Sigmoid colon (tissue), 7 donors: ENCODE results near the gene PCGF3. TPM values are rescaled to one million over a fixed set of nuclear protein-coding genes. Genes with fewer than 3 reads are reported as not detected.

Experiments used
- DNase-seq: peaks from one replicate; pipeline ENCODE4 v3.0.0-alpha.2; 2019
- H3K27ac ChIP-seq, 4 donors: fragments of 200-600 bp; sonication (generic); one replicate each; pipeline ENCODE4 v1.5.1; 2016 to 2019; ENCODE audit warnings: mild to moderate bottlenecking in 1 of 4
- H3K27me3 ChIP-seq, 3 donors: fragments of 200-600 bp; sonication (generic); one replicate each; pipeline ENCODE4 v1.5.1; 2019; ENCODE audit warnings: mild to moderate bottlenecking in 1 of 3
- H3K36me3 ChIP-seq, 4 donors: fragments of 200-600 bp; sonication (generic); one replicate each; pipeline ENCODE4 v1.5.1; 2016 to 2019
- H3K4me1 ChIP-seq, 4 donors: fragments of 200-600 bp; sonication (generic); one replicate each; pipeline ENCODE4 v1.5.1; 2017 to 2019
- H3K4me3 ChIP-seq, 4 donors: fragments of 200-600 bp; sonication (generic); one replicate each; pipeline ENCODE4 v1.5.1; 2017 to 2019; ENCODE audit warnings: mild to moderate bottlenecking in 2 of 4, moderate library complexity in 1 of 4
- H3K9me3 ChIP-seq, 4 donors: fragments of 200-600 bp in 3 of 4; sonication (generic) in 3 of 4; one replicate each; pipeline versions ENCODE4 v1.5.1 to v1.6.1; 2013 to 2019
- EP300 ChIP-seq, 4 donors: sonication (generic); formaldehyde crosslinking; IDR thresholded peaks; one replicate each; pipeline ENCODE4 v1.6.1; 2017; ENCODE audit warnings: antibody characterized with exemption in 4 of 4
- POLR2A ChIP-seq, 2 donors: fragments of 450-650 bp; IDR thresholded peaks; one replicate each; pipeline ENCODE4 v1.6.1; 2016; ENCODE audit warnings: antibody characterized with exemption in 2 of 2, mild to moderate bottlenecking in 2 of 2, moderate library complexity in 2 of 2
- POLR2AphosphoS5 ChIP-seq, 4 donors: sonication (generic); formaldehyde crosslinking; IDR thresholded peaks; one replicate each; pipeline ENCODE4 v1.6.1; 2017; ENCODE audit warnings: antibody characterized with exemption in 4 of 4
- WGBS, 2 donors: extraction: QIAGEN DNeasy Blood & Tissue Kit; methylation state at CpG; one replicate each; pipeline ENCODE4 v1.1.7; 2013; 5-methylcytosine and 5-hydroxymethylcytosine counted together
- intact Hi-C: fragments of 100-400 bp; cut with DNase I; formaldehyde crosslinking; loops from one replicate; pipeline ENCODE4 v1.15.1; 2023
- polyA plus RNA-seq, 3 donors: library from polyadenylated mRNA; stranded (reverse); fragments of 200-250 nt; gene quantifications; one replicate each; pipeline ENCODE4 v1.2.3, GENCODE V29; 2013
- total RNA-seq, 4 donors: library from RNA; depleted of rRNA; stranded (reverse); fragments of >200 nt; gene quantifications; one replicate each; pipeline ENCODE4 v1.1.0, GENCODE V29; 2016
- TF ChIP-seq, protein P1 (sequence below), 4 experiments: fragments of 450-650 bp in 3 of 4; fragments of 200-600 bp in 1 of 4; IDR thresholded peaks; one replicate each; pipeline ENCODE4 v1.5.1; 2016 to 2019; ENCODE audit warnings: antibody characterized with exemption in 4 of 4, mild to moderate bottlenecking in 3 of 4, moderate library complexity in 2 of 4
- donor health status: healthy with polysubstance abuse.
- donor health status: Bipolar disorder and iron deficiency.
- donor health status: healthy.

The PCGF3 gene
- total and polyA plus RNA-seq, 7 donors: 15.6 to 60.1 (median 29.8) TPM

GRCh38 chr4:760616-761015, 55.0 kb downstream of the PCGF3 start:
- Histone ChIP-seq H3K4me1 (no peaks in the 10 kb centered on the region), H3K27me3 (no peaks in the 10 kb centered on the region), H3K9me3 (no peaks in the 10 kb centered on the region), H3K27ac (no peak overlapping the region), H3K36me3 (peaks cover 0 to 65% (median 28%) of the 10 kb centered on the region in 4 donors), H3K4me3 (no peak overlapping the region)
- no peak for DNase-seq
- intact Hi-C loops: no loop called here
- TF ChIP-seq EP300 (IDR thresholded peaks at IDR 0.05) (no peak), POLR2AphosphoS5 (IDR thresholded peaks at IDR 0.05) (no peak), POLR2A (IDR thresholded peaks at IDR 0.05) (no peak)
- TF ChIP-seq, protein P1, sequence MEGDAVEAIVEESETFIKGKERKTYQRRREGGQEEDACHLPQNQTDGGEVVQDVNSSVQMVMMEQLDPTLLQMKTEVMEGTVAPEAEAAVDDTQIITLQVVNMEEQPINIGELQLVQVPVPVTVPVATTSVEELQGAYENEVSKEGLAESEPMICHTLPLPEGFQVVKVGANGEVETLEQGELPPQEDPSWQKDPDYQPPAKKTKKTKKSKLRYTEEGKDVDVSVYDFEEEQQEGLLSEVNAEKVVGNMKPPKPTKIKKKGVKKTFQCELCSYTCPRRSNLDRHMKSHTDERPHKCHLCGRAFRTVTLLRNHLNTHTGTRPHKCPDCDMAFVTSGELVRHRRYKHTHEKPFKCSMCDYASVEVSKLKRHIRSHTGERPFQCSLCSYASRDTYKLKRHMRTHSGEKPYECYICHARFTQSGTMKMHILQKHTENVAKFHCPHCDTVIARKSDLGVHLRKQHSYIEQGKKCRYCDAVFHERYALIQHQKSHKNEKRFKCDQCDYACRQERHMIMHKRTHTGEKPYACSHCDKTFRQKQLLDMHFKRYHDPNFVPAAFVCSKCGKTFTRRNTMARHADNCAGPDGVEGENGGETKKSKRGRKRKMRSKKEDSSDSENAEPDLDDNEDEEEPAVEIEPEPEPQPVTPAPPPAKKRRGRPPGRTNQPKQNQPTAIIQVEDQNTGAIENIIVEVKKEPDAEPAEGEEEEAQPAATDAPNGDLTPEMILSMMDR (IDR thresholded peaks at IDR 0.05): no peak
- 94 to 95% methylated on average over 21 of the region's 21 CpGs for WGBS, 2 donors

- H3K4me1 ChIP-seq: no peaks in the 10 kb centered on the region
- TF ChIP-seq POLR2AphosphoS5 (IDR thresholded peaks at IDR 0.05) (no peak), EP300 (IDR thresholded peaks at IDR 0.05) (no peak), POLR2A (IDR thresholded peaks at IDR 0.05) (no peak)
- TF ChIP-seq, protein P1 (IDR thresholded peaks at IDR 0.05): no peak
- H3K36me3 ChIP-seq: peaks cover 4 to 70% (median 33%) of the 10 kb centered on the region in 4 donors
- WGBS, 2 donors: 95 to 97% methylated on average over 14 of the region's 14 CpGs
- H3K27ac ChIP-seq: no peak overlapping the region
- H3K27me3 ChIP-seq: no peaks in the 10 kb centered on the region
- DNase-seq: no peak
- no peaks in the 10 kb centered on the region for H3K9me3 ChIP-seq
- intact Hi-C loops: no loop called here
- H3K4me3 ChIP-seq: no peak overlapping the region
Measured at GRCh38 chr4:761086-761485, 55.5 kb downstream of the PCGF3 start.

DNA sequence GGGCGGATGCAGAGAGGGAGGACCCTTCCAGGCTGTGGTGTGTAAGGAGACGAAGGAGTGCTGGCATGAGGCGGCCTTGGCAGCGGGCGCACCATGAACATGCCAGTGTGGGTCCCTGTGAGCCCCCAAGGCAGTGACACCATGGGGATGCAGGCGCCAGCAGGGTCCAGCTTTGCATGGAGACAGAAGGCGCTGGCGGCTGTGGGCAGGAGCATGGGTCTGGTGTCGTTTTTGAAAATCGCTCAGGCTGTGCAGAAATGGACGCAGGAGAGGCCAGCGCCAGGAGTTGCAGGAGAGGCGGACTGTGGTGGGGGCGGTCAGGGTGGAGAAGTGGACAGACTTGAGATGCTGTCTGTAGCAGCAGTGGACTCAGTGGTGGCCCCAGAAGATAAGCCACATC, 56.1 kb downstream of the PCGF3 start:
- TF ChIP-seq, protein P1 (IDR thresholded peaks at IDR 0.05): no peak
- TF ChIP-seq EP300 (IDR thresholded peaks at IDR 0.05) (no peak), POLR2AphosphoS5 (IDR thresholded peaks at IDR 0.05) (no peak), POLR2A (IDR thresholded peaks at IDR 0.05) (no peak)
- Histone ChIP-seq H3K27me3 (no peaks in the 10 kb centered on the region), H3K9me3 (no peaks in the 10 kb centered on the region), H3K27ac (no peak overlapping the region), H3K36me3 (peaks cover 7 to 72% (median 37%) of the 10 kb centered on the region in 4 donors), H3K4me3 (no peak overlapping the region), H3K4me1 (no peaks in the 10 kb centered on the region)
- no peak for DNase-seq
- WGBS, 2 donors: 97% methylated on average over 14 of the region's 14 CpGs
- intact Hi-C loops: no loop called here

DNA sequence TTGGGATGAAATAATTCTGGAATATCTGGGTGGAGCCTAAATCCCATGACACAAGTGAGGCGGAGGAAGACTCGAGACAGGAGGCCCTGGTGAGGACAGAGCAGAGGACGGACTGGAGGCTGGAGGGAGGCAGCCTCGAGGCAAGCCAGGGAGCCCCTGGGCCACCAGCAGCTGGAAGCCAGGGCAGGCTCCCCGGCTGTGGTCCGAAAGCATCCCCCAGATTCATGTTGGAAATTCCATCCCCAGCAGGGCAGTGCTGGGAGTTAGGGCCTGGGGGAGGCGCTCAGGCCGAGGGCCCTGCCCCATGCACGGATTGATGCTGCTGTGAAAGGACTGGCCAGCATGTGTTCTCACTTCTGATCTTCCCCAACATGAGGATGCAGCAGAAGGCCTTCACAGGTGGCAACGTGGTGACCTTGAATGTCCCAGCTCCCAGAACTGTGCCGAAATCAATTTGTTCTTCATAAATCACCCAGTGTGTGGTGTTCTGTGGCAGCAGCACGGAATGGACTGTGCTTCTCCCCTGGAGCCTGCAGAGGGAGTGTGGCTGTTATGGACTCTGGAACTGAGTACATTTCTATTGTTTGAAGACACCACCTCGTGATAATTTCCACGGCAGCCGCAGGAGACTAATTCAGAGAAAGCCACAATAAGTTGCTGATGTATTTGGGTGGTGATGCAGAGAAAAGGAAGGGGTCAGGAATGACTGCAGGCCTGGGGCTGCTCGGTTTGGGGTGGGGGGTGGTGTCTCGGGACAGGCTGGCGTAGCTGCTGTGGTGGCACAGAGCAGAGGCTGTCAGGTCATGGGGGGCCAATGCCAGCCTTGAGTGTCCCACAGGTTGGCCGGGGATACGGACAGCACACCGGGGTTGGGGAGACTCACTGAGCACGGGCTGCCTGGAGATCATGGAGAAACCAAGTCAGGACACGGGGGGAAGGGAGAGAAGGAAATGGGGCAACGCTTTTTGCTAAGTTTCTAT, 56.9 kb downstream of the PCGF3 start:
- intact Hi-C loops: no loop called here
- DNase-seq: no peak
- 80 to 92% methylated on average over 24 of the region's 24 CpGs for WGBS, 2 donors
- Histone ChIP-seq H3K9me3 (no peaks in the 10 kb centered on the region), H3K27ac (no peak overlapping the region), H3K4me3 (no peak overlapping the region), H3K27me3 (no peaks in the 10 kb centered on the region), H3K4me1 (no peaks in the 10 kb centered on the region), H3K36me3 (peaks cover 7 to 72% (median 42%) of the 10 kb centered on the region in 4 donors)
- TF ChIP-seq POLR2A (IDR thresholded peaks at IDR 0.05): no peak
- no peak for TF ChIP-seq POLR2AphosphoS5 (IDR thresholded peaks at IDR 0.05)
- TF ChIP-seq, protein P1 (IDR thresholded peaks at IDR 0.05): no peak
- TF ChIP-seq EP300 (IDR thresholded peaks at IDR 0.05): no peak
